Mammary epithelial cell (primary cell): ENCODE data around the gene SHH.
"Not testable (repeated sequence)": the region's sequence is repeated elsewhere in the genome, so short reads cannot be mapped to it uniquely, and the experiment has no call there.

Experiments
- CTCF ChIP-seq, 2 donors: IDR thresholded peaks in 1 of 2; conservative IDR thresholded peaks in 1 of 2; 2 replicates each; pipeline ENCODE4 v1.5.1; 2011 to 2012; ENCODE audit warnings: inconsistent platforms in 2 of 2, low read length in 2 of 2, mild to moderate bottlenecking in 2 of 2, control low read depth in 1 of 2, low read depth in 1 of 2; ENCODE audit not compliant: insufficient read depth in 1 of 2; ENCODE audit errors: extremely low read depth in 1 of 2
- EZH2 ChIP-seq: IDR thresholded peaks from 2 replicates; pipeline ENCODE4 v1.6.1; 2012; ENCODE audit warnings: low read length, inconsistent platforms, borderline replicate concordance

GRCh38 chr7:155838312-155838711, 26.0 kb upstream of the SHH start:
- not testable (repeated sequence) for TF ChIP-seq CTCF (conservative IDR thresholded peaks at IDR 0.05 in 1 of 2, IDR thresholded peaks at IDR 0.05 in 1 of 2; ENCODE audit: extremely low read depth in 1 of 2, insufficient read depth in 1 of 2, low read depth in 1 of 2, low read length in 2 of 2); EZH2
